Glutamatergic neuron (in vitro differentiated cells): ENCODE results near the gene BORCS8. TPM values are rescaled to one million over a fixed set of nuclear protein-coding genes. Genes with fewer than 3 reads are reported as not detected.
A peak's percentile ranks its signal among the peaks of the same experiment; 100 is the strongest.

Experiments
- DNase-seq: peaks from one replicate; pipeline ENCODE4 v3.0.0; 2022
- H3K27ac Mint-ChIP-seq: one replicate; pipeline ENCODE4 v1.8.0; 2020; ENCODE audit warnings: mild to moderate bottlenecking, mixed read lengths, inconsistent platforms; ENCODE audit not compliant: unreplicated experiment
- H3K27me3 Mint-ChIP-seq: one replicate; pipeline ENCODE4 v1.8.0; 2020; ENCODE audit warnings: mild to moderate bottlenecking, moderate library complexity, mixed read lengths, inconsistent platforms; ENCODE audit not compliant: unreplicated experiment
- H3K36me3 Mint-ChIP-seq: one replicate; pipeline ENCODE4 v1.8.0; 2020; ENCODE audit warnings: mild to moderate bottlenecking, mixed read lengths, inconsistent platforms; ENCODE audit not compliant: unreplicated experiment
- H3K4me1 Mint-ChIP-seq: one replicate; pipeline ENCODE4 v1.8.0; 2020; ENCODE audit warnings: mild to moderate bottlenecking, low read depth, mixed read lengths, inconsistent platforms; ENCODE audit not compliant: unreplicated experiment
- H3K4me3 Mint-ChIP-seq: one replicate; pipeline ENCODE4 v1.8.0; 2020; ENCODE audit warnings: mild to moderate bottlenecking, mixed read lengths, inconsistent platforms; ENCODE audit not compliant: unreplicated experiment
- H3K9me3 Mint-ChIP-seq: one replicate; pipeline ENCODE4 v1.8.0; 2020; ENCODE audit warnings: mild to moderate bottlenecking, moderate library complexity, mixed read lengths, inconsistent platforms; ENCODE audit not compliant: unreplicated experiment
- CTCF ChIP-seq: fragments of 200-600 bp; sonication (generic); IDR thresholded peaks from one replicate; pipeline ENCODE4 v1.5.0; 2021; ENCODE audit not compliant: partially characterized antibody, unreplicated experiment
- total RNA-seq: library from RNA; stranded (reverse); fragmentation: NEBNext Ultra II Directional; extraction: Animal tissue kit (Norgen Biotek cat#: 25700); gene quantifications from one replicate; pipeline ENCODE4 v1.2.1, GENCODE V29; 2021; ENCODE audit not compliant: unreplicated experiment

The BORCS8 gene
- total RNA-seq, 1 donor from 2014 or later, result 20.5 TPM

GRCh38 chr19:19206938-19207337 is 15.0 kb upstream of the BORCS8 start:
- Mint-ChIP-seq H3K27me3 (peaks cover 22% of the 10 kb centered on the region), H3K27ac (no peak overlapping the region), H3K4me1 (peaks cover 17% of the 10 kb centered on the region), H3K4me3 (no peak overlapping the region), H3K9me3 (peaks cover 9% of the 10 kb centered on the region), H3K36me3 (no peaks in the 10 kb centered on the region)
- TF ChIP-seq CTCF, result no peak
- no peak for DNase-seq

- Mint-ChIP-seq H3K27ac (no peak overlapping the region), H3K36me3 (no peaks in the 10 kb centered on the region), H3K9me3 (peaks cover 6% of the 10 kb centered on the region), H3K27me3 (peaks cover 18% of the 10 kb centered on the region), H3K4me1 (peaks cover 16% of the 10 kb centered on the region), H3K4me3 (no peak overlapping the region)
- DNase-seq, result no peak
- no peak for TF ChIP-seq CTCF
Observed at GRCh38 chr19:19205416-19206410, 13.8 kb upstream of the BORCS8 start.

GRCh38 chr19:19204181-19204580 is 12.2 kb upstream of the BORCS8 start:
- TF ChIP-seq CTCF, result no peak
- H3K4me3 Mint-ChIP-seq, result peak overlapping the region; percentile 61
- no peaks in the 10 kb centered on the region for H3K36me3 Mint-ChIP-seq
- no peak overlapping the region for H3K27ac Mint-ChIP-seq
- peaks cover 13% of the 10 kb centered on the region for H3K4me1 Mint-ChIP-seq
- peaks cover 16% of the 10 kb centered on the region for H3K27me3 Mint-ChIP-seq
- DNase-seq, result no peak
- H3K9me3 Mint-ChIP-seq, result peaks cover 6% of the 10 kb centered on the region

- H3K9me3 Mint-ChIP-seq, result peaks cover 6% of the 10 kb centered on the region
- H3K4me1 Mint-ChIP-seq, result peaks cover 13% of the 10 kb centered on the region
- TF ChIP-seq CTCF, result no peak
- no peaks in the 10 kb centered on the region for H3K36me3 Mint-ChIP-seq
- peak within 1 kb of the TSS; percentile 84 for H3K4me3 Mint-ChIP-seq
- peaks cover 16% of the 10 kb centered on the region for H3K27me3 Mint-ChIP-seq
- DNase-seq, result peak; percentile 79
- H3K27ac Mint-ChIP-seq, result no peak within 1 kb of the TSS
Observed at GRCh38 chr19:19203012-19203856, 11.3 kb upstream of the BORCS8 start, which contains the start of gene NR2C2AP. Gene NR2C2AP (minus strand): TSS chr19:19203414. CDS start chr19:19203060, 354 bp downstream.
